NCI-H82 treated with DMSO at 0.1 percent for 48 hours (cell line): Measurements from ENCODE around the gene SERPINE3.

Source experiments
- DNase-seq: peaks from one replicate; lab custom pipeline; 2025; ENCODE audit not compliant: unreplicated experiment; lab: John Stamatoyannopoulos, UW

Gene SERPINE3

GRCh38 chr13:51339354-51339753 is at the start of gene SERPINE3:
SERPINE3 (plus strand) TSS chr13:51339691; CDS start chr13:51341092, 1,401 bp downstream.
- DNase-seq, result no peak

DNA sequence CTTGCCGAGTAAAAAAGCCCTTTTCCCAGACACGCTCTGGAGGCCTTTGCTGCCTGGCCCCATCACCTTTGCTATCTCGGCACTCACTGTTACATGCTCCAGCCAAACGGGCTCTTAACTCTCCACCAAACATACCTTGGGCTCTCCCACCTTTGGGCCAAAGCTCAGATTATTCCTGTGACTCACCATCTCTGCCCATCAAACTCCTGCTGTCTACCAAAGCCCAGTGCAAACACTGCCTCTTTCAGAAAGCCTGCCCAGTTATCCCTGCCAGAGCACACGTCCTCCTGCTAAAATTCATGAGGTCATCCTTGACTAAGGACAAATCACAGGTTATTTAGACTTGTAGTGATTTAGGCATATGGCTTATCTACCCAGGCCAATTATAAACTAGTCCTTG is 48.1 kb upstream of the SERPINE3 start:
- no peak for DNase-seq

DNA sequence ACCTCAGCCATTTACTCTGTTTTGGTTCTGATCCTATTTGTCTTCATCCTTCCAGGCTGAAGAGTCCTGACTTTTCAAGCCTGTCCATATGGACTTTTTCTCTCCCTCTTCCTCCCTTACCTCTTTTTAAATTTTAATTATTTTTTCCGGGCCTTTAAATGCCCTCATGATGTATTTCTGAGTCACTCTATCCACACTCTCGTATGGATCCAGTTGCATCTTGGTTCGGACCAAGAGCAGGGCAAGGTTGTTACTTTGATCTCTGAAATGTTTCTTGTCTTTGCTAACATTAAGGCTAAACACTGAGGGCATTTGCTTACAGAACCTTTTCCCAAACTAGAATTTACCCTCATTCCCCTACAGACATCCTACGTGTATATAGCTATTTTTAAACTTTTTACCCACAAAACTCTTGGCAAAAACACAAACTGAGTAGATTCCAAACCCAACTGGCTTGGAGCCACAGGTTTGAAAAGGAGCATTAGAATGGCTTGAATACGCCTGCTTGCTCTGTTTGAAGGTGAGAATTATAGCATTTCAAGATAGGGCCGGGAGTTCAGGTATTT is 47.4 kb upstream of the SERPINE3 start:
- no peak for DNase-seq

DNA sequence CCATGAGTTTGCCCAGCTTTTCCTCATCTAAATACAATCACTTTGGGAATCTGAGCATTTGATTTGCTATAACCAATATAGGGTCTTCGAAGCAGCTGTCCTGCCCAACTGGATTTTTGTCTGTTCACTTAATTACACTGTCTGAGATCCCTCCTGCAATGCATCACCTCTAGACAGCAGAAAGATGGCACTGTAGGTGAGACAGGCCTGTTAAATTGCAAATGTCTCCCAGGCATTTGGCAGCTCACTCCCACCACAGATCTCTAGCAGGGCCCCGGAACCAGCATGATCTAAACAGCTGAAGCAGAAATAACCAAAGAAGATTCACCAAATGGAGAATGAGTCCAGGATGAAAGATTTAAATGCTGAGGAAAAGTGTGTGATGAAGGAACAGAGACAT is 41.9 kb upstream of the SERPINE3 start:
- DNase-seq, result no peak

GRCh38 chr13:51298812-51299211 is 40.7 kb upstream of the SERPINE3 start:
- DNase-seq, result peak; percentile 18

DNA sequence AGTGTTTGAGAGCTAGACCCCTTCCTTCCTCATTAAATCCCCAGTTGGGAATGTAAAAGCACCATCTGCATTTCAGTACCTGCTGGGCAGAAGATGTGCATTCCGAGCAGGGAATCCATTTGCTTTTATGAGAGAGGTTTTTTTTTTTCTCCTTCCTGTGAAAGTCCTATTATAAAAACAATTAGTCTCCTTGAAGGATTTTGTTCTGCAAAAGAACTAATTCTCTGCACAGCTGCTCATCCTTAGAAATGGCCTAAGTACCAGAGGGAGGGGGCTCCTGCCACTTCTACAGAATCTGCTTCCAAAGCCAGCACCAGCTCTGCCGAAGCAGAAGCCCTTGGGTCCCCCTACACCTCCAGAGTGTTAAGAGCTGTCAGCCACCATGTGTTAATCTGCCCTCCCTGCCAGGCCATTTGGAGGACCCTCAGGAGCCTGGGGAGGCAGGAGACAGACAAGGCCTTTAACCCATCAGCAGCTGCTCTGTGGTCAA is 36.4 kb upstream of the SERPINE3 start:
- DNase-seq, result peak; percentile 50

DNA sequence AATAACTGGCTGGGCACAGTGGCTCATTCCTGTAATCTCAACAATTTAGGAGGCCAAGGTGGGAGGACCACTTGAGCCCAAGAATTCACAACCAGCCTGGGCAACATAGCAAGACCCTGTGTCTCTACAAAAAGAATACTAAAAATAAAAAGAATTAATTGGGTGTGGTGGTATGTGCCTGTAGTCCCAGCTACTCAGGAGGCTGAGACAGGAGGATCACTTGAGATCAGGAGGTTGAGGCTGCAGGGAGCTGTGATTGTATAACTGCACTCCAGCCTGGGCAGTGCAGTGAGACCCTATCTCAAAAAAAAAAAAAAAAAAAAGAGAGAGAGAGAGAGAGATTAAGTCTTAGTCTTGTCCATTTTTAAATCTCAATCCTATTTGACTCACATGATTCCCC is 35.6 kb upstream of the SERPINE3 start:
- DNase-seq, result no peak

- no peak for DNase-seq
Observed at GRCh38 chr13:51305271-51305967, 34.1 kb upstream of the SERPINE3 start.

- DNase-seq, result no peak
Observed at GRCh38 chr13:51308781-51309180, 30.7 kb upstream of the SERPINE3 start.

DNA sequence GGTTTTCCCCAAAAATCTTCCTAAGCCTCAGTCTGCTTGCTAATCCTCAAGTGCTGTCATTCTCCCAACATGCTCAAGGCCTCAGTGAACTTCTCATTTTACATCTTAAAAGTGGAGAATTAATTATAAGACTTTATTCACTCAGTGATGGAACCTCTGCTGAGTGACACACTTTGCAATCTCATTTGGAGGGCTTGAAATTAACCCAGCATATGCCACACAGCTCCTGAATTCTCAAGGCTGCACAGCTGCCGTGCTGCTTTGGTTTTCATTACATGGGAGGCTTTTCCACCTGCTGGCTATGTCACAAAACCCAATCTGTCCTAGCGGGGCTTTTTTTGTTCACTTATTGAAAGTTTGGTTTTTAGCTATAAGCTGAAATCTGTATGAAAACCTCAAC is 28.3 kb upstream of the SERPINE3 start:
- peak; percentile 97 for DNase-seq

DNA sequence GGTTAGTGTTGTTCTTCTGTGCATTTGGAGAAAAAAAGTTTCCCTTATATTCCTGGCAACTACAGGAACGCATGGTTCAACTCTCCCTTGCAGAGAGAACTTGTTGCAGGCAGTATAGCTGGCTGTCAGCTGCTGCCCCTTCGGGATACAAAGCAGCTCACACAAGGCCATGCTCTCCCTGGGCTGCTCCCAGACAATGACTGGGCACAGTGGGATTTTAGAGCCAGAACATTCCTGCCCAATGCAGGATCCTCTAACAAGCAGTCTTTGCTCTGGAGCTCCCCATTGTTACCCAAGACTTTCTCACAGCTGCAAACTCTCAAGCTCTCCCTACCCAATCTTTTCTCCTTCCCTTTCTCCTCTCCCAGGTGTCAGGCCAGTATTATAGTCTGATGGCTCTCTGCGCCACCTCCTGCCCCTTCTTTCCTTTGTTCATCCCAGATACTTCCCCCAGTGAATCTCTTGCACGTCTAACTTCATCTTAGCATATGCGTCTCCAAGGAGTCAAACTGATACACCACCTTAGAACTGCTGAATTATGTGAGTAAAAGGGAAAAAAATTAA is 27.5 kb upstream of the SERPINE3 start:
- DNase-seq, result no peak

DNA sequence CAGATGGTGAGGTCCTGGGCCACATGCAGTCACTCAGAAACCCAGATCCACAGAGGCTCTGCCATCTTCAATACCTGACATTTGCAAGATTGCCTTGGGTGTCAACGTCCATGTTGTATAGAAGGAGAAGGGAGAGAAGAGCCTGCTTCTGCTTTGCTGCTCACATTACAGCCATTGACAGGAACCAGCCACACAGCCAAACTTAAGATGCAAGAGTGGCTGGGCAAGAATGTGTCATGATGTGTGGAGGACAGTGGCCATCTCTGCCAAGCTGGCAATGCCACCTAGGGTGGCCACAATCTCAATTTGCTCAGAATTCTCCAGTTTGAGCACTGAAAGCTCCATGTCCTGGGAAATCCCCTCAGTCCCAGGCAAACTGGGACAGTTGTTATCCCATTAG is 25.9 kb upstream of the SERPINE3 start:
- no peak for DNase-seq

- DNase-seq, result no peak
Observed at GRCh38 chr13:51317262-51317661, 22.2 kb upstream of the SERPINE3 start.

DNA sequence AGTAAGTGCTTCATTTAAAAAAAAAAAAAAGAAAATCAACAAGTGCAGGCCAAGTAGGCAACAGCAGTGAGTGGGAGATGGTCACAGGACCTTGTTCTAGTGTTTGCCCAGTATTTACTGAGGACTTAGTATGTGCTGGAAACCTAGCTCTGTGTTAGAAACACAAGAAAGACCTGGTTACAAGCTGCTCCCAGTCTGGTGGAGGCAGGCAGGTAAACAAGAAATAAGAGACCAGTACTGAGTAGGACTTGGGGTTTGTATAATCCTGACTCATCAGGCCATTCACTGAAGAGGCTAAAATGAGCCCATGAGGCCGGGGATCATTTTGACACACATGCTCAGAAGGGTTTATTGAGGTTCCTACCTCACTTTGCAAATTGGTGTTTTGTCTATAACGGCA is 21.5 kb upstream of the SERPINE3 start:
- no peak for DNase-seq

- no peak for DNase-seq
Observed at GRCh38 chr13:51318876-51319275, 20.6 kb upstream of the SERPINE3 start.

GRCh38 chr13:51321836-51322235 is 17.7 kb upstream of the SERPINE3 start:
- no peak for DNase-seq

- no peak for DNase-seq
Observed at GRCh38 chr13:51322826-51323225, 16.7 kb upstream of the SERPINE3 start.

DNA sequence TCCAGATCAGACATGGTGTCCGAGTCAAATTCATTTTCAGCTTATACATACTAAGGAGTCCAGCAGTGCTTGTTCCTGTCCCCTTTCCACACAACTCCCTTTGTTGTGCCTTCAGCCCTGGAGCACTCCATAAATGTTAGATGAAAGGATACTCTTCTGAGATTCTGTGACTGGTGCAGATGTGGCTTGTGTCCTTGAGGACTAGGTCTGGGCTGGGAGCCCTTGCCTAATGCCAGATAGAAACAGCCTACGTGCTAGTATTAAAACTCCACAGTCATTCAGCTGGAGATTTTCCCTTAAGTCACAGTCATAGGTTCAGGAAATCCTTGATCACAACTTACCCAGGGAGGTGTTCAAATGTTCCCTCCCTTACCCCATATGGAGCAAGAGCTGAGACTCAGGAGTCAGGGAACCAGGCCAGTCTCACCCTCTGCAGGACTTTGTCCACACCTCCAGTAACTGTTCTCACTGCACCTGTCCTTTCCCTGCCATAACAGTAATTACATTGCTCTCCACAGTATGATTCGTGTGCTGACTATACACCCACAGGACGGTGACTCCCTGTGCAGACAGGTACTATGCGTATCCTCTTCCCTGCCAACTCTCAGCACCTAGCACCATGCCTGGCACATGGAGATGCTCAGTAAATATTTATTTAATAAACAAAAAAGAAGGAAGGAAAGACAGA is 15.5 kb upstream of the SERPINE3 start:
- no peak for DNase-seq

- no peak for DNase-seq
Observed at GRCh38 chr13:51324714-51325420, 14.6 kb upstream of the SERPINE3 start.

- no peak for DNase-seq
Observed at GRCh38 chr13:51325837-51326236, 13.7 kb upstream of the SERPINE3 start.

GRCh38 chr13:51326777-51327176 is 12.7 kb upstream of the SERPINE3 start:
- DNase-seq, result no peak
